ENCODE measurements around the gene KLHL22. TPM values are rescaled to one million over a fixed set of nuclear protein-coding genes. Genes with fewer than 3 reads are reported as not detected.
"Not testable (repeated sequence)": the region's sequence is repeated elsewhere in the genome, so short reads cannot be mapped to it uniquely, and the experiment has no call there.

The KLHL22 gene
- total and polyA plus RNA-seq, 5 donors from 2014 or later: 40.1 to 55.6 (median 43.9) TPM

DNA sequence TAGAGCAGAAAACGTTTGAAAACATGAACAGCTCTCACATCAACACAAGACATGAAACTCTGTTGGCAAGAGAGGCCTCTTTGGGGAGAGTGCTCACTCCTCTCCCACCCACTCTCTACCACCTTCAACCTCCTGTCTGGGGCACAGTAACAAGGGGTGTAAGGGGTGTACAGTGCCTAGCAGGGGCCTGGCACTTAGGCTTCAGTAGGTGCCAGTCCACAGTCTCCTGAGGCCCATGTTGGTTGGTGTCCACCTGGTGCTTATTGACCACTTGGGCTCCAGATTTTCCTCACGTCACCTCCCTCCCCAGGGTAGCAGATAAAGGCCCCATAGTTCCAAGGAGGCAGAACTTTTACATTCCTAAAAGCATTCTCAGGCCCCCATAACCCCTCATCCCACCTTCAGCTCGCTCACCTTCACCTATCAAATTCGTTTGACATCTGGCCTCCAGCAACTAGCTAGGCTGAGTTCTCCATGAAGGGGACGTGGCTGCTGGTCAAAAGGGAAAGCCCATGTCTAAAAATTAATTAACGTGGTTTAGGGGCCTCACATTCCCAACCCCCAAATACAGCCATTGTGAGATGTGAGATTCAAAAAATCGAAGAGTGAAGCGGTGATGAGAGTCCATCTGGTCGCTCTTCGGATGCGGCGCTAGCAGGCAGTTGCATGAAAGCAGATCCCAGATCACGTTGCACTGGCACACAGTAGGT is 11.1 kb upstream of the KLHL22 start:
- peaks cover 7% of the 10 kb centered on the region for H3K36me3 ChIP-seq (ENCODE audit: control insufficient read depth, insufficient read depth, low read length)
- H3K4me3 ChIP-seq (ENCODE audit: low read depth, low read length): peak overlapping the region; percentile 66
- no peak for ATAC-seq (ENCODE audit: low read depth in 2 of 2)
- Mint-ChIP-seq H3K4me1 (peaks cover 13 to 49% (median 38%) of the 10 kb centered on the region in 4 donors), H3K27ac (peak overlapping the region; percentile 97 to 99 (median 98)), H3K9me3 (no peaks in the 10 kb centered on the region), H3K27me3 (peaks cover 4% of the 10 kb centered on the region), H3K36me3 (peaks cover 9% of the 10 kb centered on the region), H3K4me3 (peak overlapping the region; percentile 94 to 100 (median 96))
- peaks cover 39% of the 10 kb centered on the region for H3K4me1 ChIP-seq (ENCODE audit: control insufficient read depth, insufficient read depth, low read length, poor library complexity, severe bottlenecking)
- H3K9me3 ChIP-seq (ENCODE audit: control insufficient read depth in 2 of 2, low read length in 2 of 2): no peaks in the 10 kb centered on the region
- DNase-seq: no peak
- H3K27me3 ChIP-seq (ENCODE audit: control insufficient read depth, insufficient read depth, low read length): no peaks in the 10 kb centered on the region
- H3K27ac ChIP-seq (ENCODE audit: insufficient read depth, low read length, poor library complexity, severe bottlenecking): peak overlapping the region; percentile 92

DNA sequence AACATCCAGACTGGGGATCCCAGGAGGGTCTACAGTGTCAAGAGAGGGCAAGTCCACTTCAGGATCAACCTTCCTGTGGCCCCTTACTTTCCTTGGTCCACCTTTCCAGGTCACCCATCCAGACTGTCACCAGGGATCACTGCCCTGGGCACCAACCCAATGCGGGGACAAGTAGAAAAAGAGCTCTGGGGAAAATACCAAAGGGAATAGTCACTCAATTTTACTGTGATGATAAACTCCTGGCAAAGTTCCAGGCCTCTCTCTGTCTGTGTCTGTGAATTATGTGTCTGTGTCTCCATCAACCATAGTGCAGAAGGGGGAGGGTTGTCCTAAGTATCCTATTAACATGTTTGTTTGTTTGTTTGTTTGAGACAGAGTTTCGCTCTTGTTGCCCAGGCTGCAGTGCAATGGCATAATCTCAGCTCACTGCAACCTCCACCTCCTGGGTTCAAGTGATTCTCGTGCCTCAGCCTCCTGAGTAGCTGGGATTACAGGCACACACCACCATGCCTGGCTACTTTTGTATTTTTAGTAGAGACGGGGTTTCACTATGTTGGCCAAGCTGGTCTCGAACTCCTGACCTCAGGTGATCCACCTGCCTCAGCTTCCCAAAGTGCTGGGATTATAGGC is 8.8 kb upstream of the KLHL22 start:
- not testable (repeated sequence) for H3K27ac ChIP-seq (ENCODE audit: insufficient read depth, low read length, poor library complexity, severe bottlenecking); H3K27ac Mint-ChIP-seq; H3K36me3 ChIP-seq (ENCODE audit: control insufficient read depth, insufficient read depth, low read length); H3K9me3 Mint-ChIP-seq; H3K36me3 Mint-ChIP-seq; H3K4me3 ChIP-seq (ENCODE audit: low read depth, low read length); H3K27me3 ChIP-seq (ENCODE audit: control insufficient read depth, insufficient read depth, low read length); DNase-seq; H3K27me3 Mint-ChIP-seq; ATAC-seq (ENCODE audit: low read depth in 2 of 2); H3K9me3 ChIP-seq (ENCODE audit: control insufficient read depth in 2 of 2, low read length in 2 of 2)
- H3K4me1 ChIP-seq (ENCODE audit: control insufficient read depth, insufficient read depth, low read length, poor library complexity, severe bottlenecking): peaks cover 16% of the 10 kb centered on the region
- H3K4me3 Mint-ChIP-seq: peak overlapping the region in 2 of 4 donors; percentile 52 to 67
- H3K4me1 Mint-ChIP-seq: peaks cover 4 to 31% (median 22%) of the 10 kb centered on the region in 4 donors

DNA sequence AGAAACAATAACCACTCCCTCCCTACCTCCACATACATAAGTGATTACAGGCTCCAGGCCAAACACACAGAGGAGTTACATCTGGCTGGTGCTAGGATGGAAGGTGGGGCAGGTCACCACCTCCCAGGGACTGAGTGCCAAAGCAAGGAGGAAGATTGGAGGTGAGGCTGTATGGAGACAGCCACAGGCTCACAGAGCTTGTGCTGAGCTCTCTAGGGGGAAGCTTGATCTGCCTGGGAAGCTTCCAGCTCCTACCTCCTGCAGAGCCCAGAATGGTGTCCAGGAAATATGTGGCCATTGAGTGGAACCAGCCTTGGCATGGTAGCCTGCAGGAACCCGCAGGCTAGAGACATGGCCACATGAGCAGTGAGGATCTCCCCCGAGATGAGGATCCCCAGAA is 8.2 kb upstream of the KLHL22 start:
- Mint-ChIP-seq H3K9me3 (no peaks in the 10 kb centered on the region), H3K27me3 (peaks cover 4% of the 10 kb centered on the region), H3K4me1 (peaks cover 4 to 29% (median 16%) of the 10 kb centered on the region in 4 donors), H3K4me3 (peak overlapping the region in 2 of 4 donors; percentile 52 to 67), H3K36me3 (peaks cover 8% of the 10 kb centered on the region), H3K27ac (no peak overlapping the region)
- ATAC-seq (ENCODE audit: low read depth in 2 of 2) (no peak), DNase-seq (no peak)
- peaks cover 2% of the 10 kb centered on the region for H3K36me3 ChIP-seq (ENCODE audit: control insufficient read depth, insufficient read depth, low read length)
- no peak overlapping the region for H3K4me3 ChIP-seq (ENCODE audit: low read depth, low read length)
- peaks cover 10% of the 10 kb centered on the region for H3K4me1 ChIP-seq (ENCODE audit: control insufficient read depth, insufficient read depth, low read length, poor library complexity, severe bottlenecking)
- H3K9me3 ChIP-seq (ENCODE audit: control insufficient read depth in 2 of 2, low read length in 2 of 2): no peaks in the 10 kb centered on the region
- H3K27ac ChIP-seq (ENCODE audit: insufficient read depth, low read length, poor library complexity, severe bottlenecking): no peak overlapping the region
- no peaks in the 10 kb centered on the region for H3K27me3 ChIP-seq (ENCODE audit: control insufficient read depth, insufficient read depth, low read length)

DNA sequence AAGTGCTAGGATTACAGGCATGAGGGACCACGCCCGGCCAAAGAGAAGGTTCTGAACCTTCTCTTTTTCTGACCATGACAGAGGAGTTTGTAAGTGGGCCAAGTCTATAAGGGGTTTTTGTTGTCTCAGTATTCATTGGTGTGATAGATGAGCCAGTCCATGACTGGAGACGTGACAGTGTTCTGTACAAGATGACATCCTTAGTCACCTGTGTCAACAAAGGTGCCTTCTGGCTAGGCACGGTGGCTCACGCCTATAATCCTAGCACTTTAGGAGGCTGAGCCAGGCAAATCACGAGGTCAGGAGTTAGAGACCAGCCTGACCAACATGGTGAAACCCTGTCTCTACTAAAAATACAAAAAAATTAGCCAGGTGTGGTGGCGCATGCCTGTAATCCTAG is 4.2 kb upstream of the KLHL22 start:
- no peak overlapping the region for H3K27ac Mint-ChIP-seq
- no peak overlapping the region for H3K4me3 Mint-ChIP-seq
- H3K27me3 Mint-ChIP-seq: no peaks in the 10 kb centered on the region

DNA sequence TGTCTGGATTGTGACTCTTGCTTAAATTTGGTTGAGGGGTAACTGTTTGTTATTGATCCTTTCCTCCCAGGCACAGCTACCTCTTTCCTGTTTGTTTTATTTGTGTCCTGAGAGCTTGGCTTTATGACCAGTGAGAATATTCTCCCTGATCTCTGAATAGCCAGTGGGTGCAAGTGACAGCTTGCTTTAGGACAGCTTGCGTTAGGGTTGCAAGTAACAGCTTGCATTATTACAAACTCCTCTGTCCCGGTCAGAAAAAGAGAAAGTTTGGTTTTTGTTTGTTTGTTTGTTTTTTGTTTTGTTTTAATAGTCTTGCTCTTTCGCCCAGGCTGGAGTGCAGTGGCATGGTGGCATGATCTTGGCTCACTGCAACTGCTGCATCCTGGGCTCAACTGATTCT is 3.3 kb upstream of the KLHL22 start:
- no peak for DNase-seq
- H3K4me3 Mint-ChIP-seq: peak overlapping the region in 1 of 4 donors; percentile 51
- no peaks in the 10 kb centered on the region for H3K27me3 ChIP-seq (ENCODE audit: control insufficient read depth, insufficient read depth, low read length)

More for the DNA sequence above, 4.2 kb upstream of the KLHL22 start:
- Histone ChIP-seq H3K4me3 (ENCODE audit: low read depth, low read length) (no peak overlapping the region), H3K36me3 (ENCODE audit: control insufficient read depth, insufficient read depth, low read length) (peaks cover 2% of the 10 kb centered on the region), H3K4me1 (ENCODE audit: control insufficient read depth, insufficient read depth, low read length, poor library complexity, severe bottlenecking) (peaks cover 14% of the 10 kb centered on the region), H3K27me3 (ENCODE audit: control insufficient read depth, insufficient read depth, low read length) (no peaks in the 10 kb centered on the region), H3K27ac (ENCODE audit: insufficient read depth, low read length, poor library complexity, severe bottlenecking) (no peak overlapping the region), H3K9me3 (ENCODE audit: control insufficient read depth in 2 of 2, low read length in 2 of 2) (no peaks in the 10 kb centered on the region)
- H3K36me3 Mint-ChIP-seq: peaks cover 5% of the 10 kb centered on the region
- no peak for DNase-seq
- H3K4me1 Mint-ChIP-seq: peaks cover 0 to 32% (median 11%) of the 10 kb centered on the region in 4 donors
- ATAC-seq (ENCODE audit: low read depth in 2 of 2): no peak
- no peaks in the 10 kb centered on the region for H3K9me3 Mint-ChIP-seq

DNA sequence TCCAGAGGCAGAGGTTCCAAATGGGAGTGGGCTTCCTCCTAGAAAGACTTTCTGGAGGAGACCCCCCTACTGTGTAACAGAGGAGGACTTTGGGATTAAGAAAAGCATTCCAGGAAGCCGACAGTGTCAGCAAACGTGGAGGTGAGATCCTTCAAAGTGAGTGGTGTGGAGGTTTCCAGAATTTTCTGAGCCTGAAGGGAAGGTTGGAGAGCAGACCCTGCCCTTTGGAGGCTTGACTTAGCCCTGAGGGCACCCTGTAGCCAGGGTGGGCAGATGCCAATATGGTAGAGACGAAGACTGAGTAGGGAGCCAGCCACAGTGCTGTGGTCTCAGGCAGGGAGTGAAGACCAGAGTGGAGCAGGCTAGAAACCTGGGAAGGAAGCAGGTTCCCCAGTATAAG is 1.8 kb upstream of the KLHL22 start:
- peaks cover 5% of the 10 kb centered on the region for H3K36me3 Mint-ChIP-seq

More for the DNA sequence above, 3.3 kb upstream of the KLHL22 start:
- Mint-ChIP-seq H3K36me3 (peaks cover 5% of the 10 kb centered on the region), H3K27ac (peak overlapping the region in 2 of 3 donors; percentile 12 to 18), H3K27me3 (no peaks in the 10 kb centered on the region), H3K9me3 (no peaks in the 10 kb centered on the region), H3K4me1 (peaks cover 0 to 40% (median 18%) of the 10 kb centered on the region in 4 donors)
- ATAC-seq (ENCODE audit: low read depth in 2 of 2): no peak
- Histone ChIP-seq H3K9me3 (ENCODE audit: control insufficient read depth in 2 of 2, low read length in 2 of 2) (no peaks in the 10 kb centered on the region), H3K27ac (ENCODE audit: insufficient read depth, low read length, poor library complexity, severe bottlenecking) (no peak overlapping the region), H3K4me3 (ENCODE audit: low read depth, low read length) (no peak overlapping the region), H3K4me1 (ENCODE audit: control insufficient read depth, insufficient read depth, low read length, poor library complexity, severe bottlenecking) (peaks cover 22% of the 10 kb centered on the region), H3K36me3 (ENCODE audit: control insufficient read depth, insufficient read depth, low read length) (peaks cover 2% of the 10 kb centered on the region)

DNA sequence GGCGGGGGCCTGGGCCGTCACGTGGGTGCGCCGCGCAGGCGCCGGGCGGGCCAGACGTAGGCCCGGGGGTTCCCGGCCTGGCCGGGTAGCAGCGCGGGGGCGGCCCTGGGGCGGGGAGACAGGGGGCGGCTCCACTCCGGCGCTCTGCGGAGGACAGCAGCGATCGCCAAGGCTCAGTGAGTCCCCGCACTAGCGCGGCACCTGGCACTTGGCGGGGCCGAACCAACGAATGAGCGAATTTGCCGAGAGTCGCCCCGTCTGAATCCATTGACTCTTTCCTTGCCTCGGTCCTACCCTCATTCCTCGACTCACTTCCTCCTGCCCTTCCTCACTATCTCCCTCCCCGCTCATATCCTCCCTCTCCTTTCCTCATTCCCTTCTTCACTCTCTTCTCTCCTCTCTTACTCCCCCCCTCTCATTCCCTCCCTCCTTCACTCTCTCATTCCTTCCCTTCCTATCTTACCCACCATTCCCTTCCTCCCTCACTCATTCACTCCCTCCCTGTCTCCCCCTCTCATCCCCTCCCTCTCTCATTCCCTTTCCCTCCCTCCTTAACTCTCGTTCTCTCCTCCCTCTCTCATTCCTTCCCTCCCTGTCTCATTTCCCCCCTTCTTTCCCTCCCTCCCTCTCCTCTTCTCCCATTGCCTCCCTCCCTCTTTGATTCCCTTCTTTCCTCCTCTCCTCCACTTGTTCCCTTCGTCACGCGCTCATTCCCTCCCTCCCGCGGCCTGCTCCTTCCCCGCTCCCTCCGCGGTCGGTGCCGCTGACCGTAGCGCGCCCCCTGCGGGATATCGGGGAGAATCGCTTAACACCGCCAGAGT is 476 bp upstream of the KLHL22 start:
- Histone ChIP-seq H3K9me3 (ENCODE audit: control insufficient read depth in 2 of 2, low read length in 2 of 2) (no peaks in the 10 kb centered on the region), H3K27me3 (ENCODE audit: control insufficient read depth, insufficient read depth, low read length) (no peaks in the 10 kb centered on the region), H3K4me3 (ENCODE audit: low read depth, low read length) (peak overlapping the region; percentile 94), H3K27ac (ENCODE audit: insufficient read depth, low read length, poor library complexity, severe bottlenecking) (peak overlapping the region; percentile 95), H3K36me3 (ENCODE audit: control insufficient read depth, insufficient read depth, low read length) (peaks cover 1% of the 10 kb centered on the region), H3K4me1 (ENCODE audit: control insufficient read depth, insufficient read depth, low read length, poor library complexity, severe bottlenecking) (peaks cover 50% of the 10 kb centered on the region)
- Mint-ChIP-seq H3K4me3 (peak overlapping the region; percentile 87 to 95 (median 93)), H3K27me3 (no peaks in the 10 kb centered on the region), H3K4me1 (peaks cover 5 to 64% (median 37%) of the 10 kb centered on the region in 4 donors), H3K9me3 (no peaks in the 10 kb centered on the region), H3K27ac (peak overlapping the region in 2 of 3 donors; percentile 89 to 95), H3K36me3 (peaks cover 1% of the 10 kb centered on the region)
- ATAC-seq (ENCODE audit: low read depth in 2 of 2) (peak; percentile 94 to 95), DNase-seq (peak; percentile 89 to 94 (median 90))

More for the DNA sequence above, 1.8 kb upstream of the KLHL22 start:
- no peak overlapping the region for H3K27ac ChIP-seq (ENCODE audit: insufficient read depth, low read length, poor library complexity, severe bottlenecking)
- no peak for ATAC-seq (ENCODE audit: low read depth in 2 of 2)
- Mint-ChIP-seq H3K27me3 (no peaks in the 10 kb centered on the region), H3K9me3 (no peaks in the 10 kb centered on the region), H3K4me1 (peaks cover 0 to 53% (median 26%) of the 10 kb centered on the region in 4 donors), H3K27ac (peak overlapping the region in 1 of 3 donors; percentile 65), H3K4me3 (peak overlapping the region; percentile 59 to 71 (median 66))
- H3K4me1 ChIP-seq (ENCODE audit: control insufficient read depth, insufficient read depth, low read length, poor library complexity, severe bottlenecking): peaks cover 36% of the 10 kb centered on the region
- no peaks in the 10 kb centered on the region for H3K9me3 ChIP-seq (ENCODE audit: control insufficient read depth in 2 of 2, low read length in 2 of 2)
- H3K4me3 ChIP-seq (ENCODE audit: low read depth, low read length): no peak overlapping the region
- no peak for DNase-seq
- H3K27me3 ChIP-seq (ENCODE audit: control insufficient read depth, insufficient read depth, low read length): no peaks in the 10 kb centered on the region
- peaks cover 2% of the 10 kb centered on the region for H3K36me3 ChIP-seq (ENCODE audit: control insufficient read depth, insufficient read depth, low read length)

Data from CD4-positive, CD25-positive, alpha-beta regulatory T cell (primary cell).